DMS153 (cell line): ENCODE results near the gene ASXL3.

Source experiments
- DNase-seq: peaks from one replicate; lab custom pipeline; 2025; lab: John Stamatoyannopoulos, UW

Gene ASXL3

DNA sequence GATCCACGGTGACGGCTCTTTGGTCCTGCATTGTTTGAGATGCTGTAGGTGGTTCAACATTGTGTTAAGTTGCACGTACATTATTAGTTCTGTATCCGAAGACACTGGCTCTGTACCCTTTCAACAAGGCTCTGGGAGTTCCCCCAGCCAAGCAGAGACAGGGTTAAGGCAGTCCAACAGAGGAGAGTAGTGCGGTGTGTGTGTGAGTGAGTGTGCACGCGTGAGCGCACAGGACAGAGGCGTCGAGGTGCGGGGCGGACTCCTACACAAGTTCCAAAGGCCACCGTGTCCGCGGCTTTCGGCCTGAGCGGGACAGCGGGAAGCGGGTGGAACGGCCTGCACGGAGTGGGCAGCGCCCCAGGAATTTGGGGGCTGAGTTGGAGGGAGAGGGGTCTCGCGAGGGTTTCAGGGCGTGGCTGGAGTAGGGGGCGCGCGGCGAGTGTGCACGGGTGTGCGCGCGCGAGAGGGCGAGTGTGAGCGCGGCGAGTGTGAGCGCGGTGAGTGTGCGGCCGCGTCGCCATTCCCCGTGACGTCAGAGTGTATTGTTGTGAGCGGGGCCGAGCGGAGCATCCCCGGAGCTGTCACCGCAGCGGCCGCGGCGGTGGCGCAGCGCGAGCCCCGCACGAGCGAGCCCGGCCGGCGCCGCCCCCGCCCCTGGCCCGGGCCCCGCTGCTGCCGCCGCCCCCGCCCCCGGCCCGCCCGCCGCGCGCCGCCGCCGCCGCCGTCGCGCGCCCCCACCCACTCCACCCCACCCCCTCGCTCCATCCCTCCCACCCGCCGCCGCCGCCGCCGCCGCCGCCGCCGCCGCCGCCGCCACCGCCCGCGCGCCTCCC, at the start of gene ASXL3:
Gene ASXL3, plus strand, starts transcription at position 535 of the 833 bp plus-strand sequence. CDS start 413 bp downstream, outside the sequence.
- peak; percentile 35 for DNase-seq

DNA sequence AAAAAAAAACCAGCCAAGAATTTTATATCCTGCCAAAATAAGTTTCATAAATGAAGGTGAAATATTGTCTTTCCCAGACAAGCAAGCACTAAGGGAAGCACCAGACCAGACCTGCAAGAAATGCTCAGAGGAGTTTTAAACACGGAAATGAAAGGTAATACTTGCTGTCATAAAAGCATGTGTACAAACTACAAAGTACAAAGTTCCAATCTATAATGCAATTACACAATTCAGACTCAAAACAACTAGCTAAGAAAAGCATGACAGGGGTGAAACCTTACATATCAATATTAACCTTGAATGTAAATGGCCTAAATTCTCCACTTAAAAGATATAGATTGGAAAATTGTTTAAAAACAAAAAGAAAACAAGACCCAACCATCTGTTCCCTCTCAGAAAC, 45.0 kb upstream of the ASXL3 start:
- DNase-seq, result no peak

DNA sequence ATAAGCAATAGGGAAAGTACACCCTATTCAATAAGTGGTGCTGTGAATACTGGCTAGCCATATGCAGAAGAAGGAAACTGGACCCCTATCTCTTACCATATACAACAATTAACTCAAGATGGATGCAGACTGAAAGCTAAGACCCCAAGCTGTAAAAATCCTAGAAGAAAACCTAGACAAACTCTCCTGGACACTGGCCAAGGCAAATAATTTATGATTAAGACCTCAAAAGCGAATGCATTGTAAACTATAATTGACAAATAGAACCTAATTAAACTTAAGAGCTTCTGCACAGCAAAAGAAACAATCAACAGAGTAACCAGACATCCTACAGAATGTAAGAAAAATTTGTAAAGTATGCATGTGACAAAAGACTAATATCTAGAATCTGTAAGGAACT, 41.1 kb upstream of the ASXL3 start:
- no peak for DNase-seq

DNA sequence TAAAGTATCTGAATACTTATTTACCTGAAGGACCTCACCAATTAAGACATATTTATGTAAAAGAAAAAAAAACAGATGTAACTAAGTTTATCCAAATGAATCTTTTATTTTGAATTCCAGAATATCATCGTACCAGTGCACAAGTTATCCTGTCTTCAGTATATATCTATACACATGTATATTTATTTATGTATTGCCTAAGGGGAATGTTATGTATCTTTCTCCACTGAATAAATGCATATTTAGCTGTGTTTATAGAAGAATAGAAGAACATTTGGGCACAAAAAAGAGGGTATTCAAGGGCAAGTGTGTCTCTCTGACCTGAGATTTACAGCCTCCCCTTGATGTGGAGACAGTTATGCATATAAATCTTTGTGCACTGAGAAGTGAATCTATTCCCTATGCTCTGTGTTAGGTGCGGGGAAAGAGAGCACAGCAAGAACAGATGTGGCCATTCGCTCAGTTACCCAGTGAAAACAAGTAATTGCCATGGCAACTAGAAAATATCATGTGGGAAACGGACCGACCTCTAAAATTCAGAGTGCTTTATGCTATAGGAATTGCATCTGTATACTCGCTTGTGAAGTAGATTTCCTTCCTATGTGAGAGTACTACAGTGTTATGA, 39.5 kb upstream of the ASXL3 start:
- no peak for DNase-seq

DNA sequence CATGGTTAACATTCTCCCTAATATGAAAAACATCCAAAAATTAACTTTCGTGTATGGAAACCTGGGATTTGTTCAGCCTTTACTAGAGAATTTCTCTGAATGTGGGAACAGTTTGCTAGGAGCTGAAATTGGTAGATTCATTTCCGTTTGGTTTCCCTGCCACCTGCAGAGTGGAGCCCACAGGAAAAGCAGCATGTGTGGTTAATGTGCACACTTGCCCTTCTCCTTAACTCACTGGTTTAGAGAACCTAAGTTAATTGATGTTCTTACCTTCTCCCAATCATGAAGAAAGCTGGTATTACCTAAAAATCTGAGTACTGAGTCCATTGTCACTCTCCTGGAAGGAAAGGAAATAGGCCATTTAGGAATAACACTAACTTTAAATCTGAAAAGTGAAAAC, 37.6 kb upstream of the ASXL3 start:
- no peak for DNase-seq

DNA sequence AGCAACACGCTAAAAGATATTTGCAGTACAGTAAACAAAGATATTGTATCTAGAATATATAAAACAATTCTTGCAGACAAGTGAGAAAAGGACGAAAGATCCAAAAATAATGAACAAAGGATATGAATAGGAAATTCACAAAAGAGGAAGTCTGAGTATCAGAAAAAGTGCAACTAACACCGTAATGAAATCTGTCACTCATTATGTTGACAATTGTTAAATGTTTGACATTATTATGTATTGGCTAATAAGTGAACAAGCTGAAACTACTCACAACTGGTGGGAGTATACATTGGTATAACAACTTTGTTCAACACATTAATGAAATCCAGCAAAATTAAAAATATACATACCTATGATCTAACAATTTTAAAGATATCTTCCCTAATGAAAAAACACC, 36.7 kb upstream of the ASXL3 start:
- no peak for DNase-seq

DNA sequence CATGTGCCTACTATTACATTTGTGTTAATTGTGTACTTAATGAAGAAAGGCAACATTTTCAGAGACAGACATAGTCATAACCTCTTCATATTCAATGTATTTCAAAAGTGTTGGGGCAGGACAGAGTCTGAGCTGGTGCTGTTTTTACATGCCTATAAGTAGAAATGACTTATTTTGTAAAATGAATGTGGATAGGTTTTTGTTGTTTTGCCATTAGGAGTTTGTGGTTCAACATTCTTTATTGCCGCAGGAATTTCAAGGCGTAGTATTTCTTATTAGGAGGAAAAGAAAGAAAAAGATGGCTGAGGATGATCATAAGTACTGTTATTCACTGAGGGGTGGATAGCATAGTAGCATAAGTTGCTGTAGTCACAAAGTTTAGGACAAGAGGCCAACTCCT, 21.2 kb upstream of the ASXL3 start:
- DNase-seq, result no peak

DNA sequence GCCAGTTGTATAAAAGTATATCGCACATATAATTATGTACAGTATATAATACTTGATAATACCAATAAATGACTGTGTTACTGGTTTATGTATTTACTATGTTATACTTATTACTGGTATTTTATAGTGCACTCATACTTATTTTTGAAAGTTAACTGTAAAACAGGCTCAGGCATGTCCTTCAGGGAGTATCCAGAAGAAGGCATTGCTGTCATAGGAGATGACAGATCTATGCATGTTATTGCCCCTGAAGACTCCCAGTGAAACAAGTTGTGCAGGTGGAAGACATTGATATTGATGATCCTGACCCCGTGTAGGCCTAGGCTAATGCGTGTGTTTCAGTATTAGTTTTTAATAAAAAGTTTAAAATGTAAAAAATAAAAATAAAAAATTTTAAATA, 20.3 kb upstream of the ASXL3 start:
- DNase-seq, result no peak

DNA sequence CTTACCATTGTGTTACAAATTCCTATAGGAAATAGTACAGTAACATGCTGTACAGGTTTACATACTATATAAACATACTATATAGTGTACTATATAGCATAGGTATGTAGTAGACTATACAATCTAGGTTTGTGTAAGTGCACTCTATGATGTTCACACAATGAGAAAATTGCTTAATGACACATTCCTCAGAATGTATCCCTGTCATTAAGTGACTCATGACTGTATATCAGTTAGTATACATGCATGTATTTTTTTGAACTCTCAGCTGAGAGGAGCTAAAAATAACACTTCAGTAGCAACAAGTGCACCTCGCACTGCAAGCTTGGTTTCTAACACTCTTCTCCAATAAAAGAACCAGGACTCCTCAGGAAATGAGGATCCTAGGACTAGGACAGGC, 19.5 kb upstream of the ASXL3 start:
- DNase-seq, result no peak

DNA sequence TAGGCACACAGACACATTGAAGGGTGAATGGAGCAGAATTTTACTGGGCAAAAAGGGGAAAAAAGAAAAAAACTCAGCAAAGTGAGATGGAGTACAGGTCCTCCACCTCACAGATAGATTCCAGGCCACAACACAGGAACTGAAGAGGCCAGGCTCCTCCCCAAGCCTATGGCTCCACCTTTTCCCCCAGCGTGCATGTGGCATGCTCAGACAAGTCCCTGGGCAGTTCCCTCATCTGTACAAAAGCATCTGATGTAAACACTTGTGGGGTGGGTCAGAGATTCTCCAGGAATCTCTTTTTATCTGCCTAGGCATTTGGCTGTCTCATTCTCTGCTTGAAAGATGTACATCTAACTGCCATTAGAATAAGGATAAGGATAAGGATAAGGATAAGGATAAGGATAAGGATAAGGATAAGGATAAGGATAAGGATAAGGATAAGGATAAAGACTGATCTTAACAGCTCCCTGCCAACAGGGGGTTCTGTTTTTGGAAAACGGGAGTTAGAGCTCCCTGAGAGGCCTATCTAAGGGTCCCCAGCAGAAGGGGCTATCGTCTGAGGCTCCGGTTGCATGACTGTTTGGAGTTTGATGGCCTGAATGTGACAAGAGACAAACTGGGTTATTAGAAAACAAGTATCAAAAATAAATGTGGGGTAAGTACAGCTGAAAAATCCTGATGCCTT, 17.2 kb upstream of the ASXL3 start:
- peak; percentile 10 for DNase-seq

DNA sequence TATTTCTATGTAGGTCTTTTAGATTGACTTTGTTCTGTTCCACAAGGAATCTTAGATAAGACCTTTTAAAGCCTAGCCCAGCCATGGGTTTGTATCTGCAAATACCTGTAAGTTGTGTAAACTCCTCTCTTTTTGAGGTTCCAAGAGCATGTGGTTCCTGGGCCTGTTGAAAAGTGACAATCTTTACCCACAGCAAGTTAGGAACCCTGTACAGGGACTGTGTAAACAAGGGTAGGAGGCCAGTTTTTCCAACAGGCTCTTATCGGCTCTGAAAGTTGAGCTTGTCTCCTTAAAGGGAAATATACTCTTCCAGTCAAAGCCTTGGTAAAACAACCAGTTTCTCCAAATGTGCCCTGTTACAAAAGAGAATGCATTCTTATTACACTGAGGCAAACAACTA, 15.3 kb upstream of the ASXL3 start:
- DNase-seq, result no peak

DNA sequence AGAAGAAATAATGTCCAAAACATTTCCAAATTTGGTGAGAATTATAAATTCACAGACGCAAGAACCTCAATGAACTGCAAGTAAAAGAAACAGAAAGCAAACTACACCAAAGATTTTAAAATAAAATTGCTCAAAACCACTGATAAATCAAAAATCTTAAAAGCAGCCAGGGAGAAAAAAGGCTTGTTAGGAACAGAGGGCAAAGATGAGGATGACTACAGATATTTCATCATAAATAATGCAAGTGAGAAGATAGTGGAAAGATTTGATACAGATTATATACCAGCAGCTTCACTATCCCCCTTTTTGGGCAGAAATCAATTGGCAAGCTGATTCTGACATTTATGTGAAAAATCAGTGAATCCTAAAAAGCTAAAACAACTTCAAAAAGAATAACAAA, 10.3 kb upstream of the ASXL3 start:
- no peak for DNase-seq

DNA sequence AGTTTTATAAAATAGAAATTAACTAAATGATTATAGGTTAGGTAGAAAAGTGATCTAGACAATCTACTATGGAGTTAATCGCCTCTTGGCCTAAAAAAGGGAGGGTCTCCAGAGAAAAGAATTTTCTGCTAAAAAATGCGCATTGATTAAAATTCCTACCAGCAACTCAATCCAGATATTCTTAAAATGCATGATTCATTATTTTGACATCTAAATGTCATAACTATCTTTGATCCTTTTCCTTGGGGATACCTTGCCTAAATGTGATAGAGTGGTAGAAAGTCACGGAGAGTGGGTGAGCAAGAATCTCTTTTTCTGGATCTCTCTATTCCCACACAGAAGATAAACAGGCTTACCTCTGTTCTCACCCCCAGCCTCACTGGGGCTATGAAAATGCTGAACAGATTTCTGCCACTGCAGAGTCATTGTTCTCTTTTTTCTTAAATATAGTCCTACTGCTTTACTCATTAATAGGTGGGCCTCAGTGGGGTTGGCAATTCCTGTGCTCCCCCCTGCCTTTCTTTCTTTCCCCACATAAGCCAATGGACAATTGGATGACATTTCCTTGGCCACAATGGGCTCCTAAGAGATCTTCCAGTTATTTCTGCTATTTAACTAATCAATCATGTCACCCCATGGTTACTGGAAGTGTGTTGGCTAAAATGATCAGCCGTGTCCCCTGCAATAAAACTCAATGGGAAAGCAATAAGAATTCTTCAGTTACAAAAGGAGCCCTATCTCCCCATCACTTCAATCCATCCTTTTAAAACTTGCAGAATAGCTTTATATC, 5.8 kb upstream of the ASXL3 start:
- DNase-seq, result no peak

DNA sequence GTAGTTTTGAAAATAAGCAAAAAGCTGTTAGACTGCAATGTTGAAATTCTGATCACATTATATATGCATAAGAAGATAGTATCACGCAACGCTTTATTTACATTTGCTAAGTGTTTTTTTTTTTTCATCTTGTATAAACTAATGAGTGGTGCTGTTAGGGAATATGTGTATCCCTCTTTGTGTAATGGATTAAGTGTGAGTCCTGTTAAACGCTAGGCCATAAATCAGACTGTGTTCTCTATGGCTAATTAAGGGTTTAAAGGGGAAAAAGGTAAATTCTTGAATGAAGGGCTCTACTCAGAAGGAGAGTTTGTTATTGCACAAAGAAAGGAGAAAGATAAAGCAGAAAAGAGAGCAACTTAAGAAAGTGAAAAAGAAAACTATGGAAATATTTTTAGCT, 4.8 kb upstream of the ASXL3 start:
- peak; percentile 14 for DNase-seq

DNA sequence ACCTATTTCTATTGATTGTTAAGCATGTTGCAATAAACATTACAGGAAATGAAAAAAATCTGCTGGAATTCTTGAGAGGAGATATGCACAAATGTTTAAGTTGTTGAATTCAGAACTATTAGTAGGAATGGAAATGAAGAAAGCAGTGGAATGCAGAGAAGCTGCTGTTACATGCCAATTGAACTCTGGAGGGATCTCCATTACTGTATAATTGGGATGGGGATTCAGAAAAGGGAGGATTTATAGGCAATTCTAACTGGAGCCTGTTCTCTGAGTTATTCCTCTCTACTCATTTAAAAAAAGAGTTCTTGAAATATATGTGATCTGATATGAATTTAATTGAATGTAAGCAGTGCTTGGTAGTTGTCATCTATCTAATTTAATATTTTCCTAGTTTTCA, 2.6 kb upstream of the ASXL3 start:
- DNase-seq, result no peak

DNA sequence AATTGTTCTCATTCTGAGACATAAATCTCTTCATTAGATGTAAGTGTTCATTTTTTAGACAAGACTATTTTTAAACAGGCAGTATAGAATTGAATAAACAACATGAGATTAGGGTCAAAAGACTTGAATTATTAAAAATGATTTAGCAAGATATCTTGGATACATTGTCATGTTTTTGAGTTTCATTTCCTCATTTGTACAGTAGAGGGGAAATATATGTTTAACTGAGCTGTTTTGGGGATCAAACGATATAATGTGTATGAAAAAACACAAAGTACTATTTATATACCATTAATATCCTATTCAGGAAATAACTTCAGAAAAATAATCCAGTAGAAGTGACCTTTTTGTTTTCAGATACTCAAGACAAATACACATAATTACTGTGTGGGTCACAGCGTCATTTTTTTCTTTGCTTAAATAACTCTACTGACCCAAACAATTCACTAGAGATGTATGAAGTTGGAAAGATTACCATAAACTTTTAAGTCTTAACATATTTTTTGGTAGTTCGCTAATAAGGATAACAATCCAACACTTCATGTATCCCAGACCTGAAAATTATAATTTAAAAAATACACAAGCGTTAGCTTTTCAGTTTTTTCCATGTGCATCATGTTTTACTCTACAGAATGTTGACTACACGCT, 896 bp upstream of the ASXL3 start:
- no peak for DNase-seq

DNA sequence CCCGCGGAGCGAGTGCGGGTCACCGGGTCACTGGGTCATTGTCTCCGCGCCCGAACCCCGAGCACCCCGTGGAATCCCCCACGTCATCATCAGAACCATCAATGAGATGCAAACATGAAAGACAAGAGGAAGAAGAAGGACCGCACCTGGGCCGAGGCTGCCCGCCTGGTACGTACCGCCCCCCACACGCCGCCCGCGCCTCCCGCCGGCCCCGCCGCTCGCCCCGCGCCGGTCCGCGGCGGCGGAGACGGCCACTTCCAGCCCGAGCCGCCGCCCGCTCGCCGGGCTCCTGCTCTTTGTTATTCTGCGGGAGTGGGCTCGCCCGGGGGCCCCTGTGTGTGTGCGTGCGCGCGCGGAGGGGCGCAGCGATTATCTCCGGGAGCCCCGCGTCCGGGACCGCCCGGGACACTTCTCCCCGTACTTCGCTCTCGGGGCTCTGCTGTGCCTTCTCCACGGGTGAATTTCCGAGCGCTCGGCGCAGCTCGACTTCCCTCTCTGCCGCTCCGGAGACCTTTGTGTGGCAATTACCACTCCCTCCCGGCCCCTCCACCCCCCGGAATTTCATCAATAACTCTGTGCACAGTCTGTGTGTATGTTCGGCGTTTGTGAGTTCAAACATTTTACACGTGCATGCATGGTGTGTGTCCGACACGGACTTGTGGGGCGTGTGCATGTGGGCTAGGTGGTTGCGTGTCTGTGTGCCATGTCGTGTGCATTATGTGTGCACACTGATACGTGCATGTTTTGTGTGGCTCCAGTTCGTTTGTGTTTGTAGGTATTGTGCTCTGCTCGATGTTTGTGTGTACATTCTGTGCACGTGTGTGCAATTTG, 714 bp downstream of the ASXL3 start:
- DNase-seq, result no peak

DNA sequence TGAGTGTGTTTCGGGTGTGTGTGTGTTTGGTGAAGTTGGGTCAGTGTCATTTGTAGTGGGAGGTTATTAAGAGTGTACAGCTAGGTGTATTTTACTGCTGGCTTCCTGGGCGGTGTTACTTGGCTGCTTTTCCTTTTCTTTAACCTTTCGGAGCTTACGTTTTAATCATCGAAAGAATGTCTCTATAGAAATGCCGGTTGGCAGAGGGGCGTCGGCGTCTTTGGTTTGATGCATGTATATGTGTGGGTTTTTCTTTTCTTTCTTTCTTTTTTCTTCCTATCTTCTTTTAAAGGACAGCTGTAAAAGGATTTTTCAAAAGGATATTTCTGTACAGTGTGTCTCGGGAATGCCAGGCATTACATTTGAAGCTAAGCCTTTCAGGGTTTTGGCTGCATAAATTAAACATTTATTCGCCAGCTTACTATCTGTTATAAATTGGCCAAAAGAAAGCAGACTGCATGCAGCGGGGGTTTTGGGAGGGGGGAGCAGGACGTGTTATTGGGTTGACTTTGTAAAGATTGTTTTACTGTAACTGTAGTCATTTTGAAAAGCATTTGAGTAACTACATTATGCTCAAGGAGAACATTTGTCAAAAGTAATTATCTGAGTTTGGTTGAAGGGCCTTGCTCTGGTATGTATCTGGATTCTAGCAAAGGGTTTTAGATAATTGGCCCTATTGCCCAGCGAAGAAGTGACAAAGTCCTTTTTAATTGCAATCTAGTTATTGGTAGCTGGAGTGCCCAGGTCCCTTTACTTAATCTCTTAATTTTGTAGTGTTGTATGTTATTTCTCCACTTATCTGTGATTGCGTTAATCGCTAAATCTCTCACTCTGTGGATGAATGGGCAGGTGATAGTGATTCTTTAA, 1.6 kb downstream of the ASXL3 start:
- no peak for DNase-seq

DNA sequence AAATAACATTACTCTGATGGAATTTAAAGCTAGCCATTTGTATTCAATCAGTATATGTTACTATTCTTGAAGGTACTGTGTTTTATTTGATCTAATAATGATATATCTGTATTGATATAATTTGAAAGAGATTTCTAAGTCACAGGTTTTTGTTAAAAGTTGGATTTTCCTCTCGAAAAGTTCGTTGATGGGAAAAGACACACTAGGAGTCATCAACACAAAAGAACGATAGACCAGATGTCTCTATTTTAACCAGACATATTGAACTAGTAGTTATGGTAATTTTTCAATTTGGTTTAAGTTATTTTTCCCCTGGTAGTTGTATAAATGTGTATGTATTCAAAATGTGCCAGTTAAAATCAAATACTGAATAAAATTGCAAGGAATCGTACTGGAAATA, 2.5 kb downstream of the ASXL3 start:
- no peak for DNase-seq

DNA sequence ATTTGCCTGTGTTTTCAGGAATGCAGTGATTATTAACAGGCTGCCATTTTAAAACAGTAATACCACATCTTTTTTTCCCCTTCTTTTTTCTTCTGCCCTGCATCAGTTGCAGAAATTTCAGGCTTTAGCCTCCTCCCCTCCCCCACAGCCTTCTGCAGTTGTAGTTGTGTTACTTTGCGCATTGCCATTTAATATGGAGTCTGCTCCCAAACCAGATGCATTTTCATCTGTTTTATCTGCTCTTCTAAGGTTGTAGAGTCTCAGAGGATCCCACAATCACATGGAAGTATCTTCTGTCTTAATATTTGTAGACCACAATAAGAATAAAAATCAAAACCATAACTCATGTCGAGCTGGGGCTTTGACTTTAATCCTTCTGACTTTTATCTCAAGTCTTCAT, 3.8 kb downstream of the ASXL3 start:
- no peak for DNase-seq
